HL-60/S4 treated with retinoic acid at 250 ng/mL for 4 days and 3 days (cell line): ENCODE measurements around the gene SSC5D.

Experiments
- in situ Hi-C: fragments of 300-500 bp; cut with MboI; formaldehyde crosslinking; loops from 2 replicates; pipeline ENCODE4 v1.7.0; 2022; ENCODE audit warnings: low sequenced_read_pairs

Gene SSC5D

GRCh38 chr19:55472463-55472862 lies 15.8 kb upstream of the SSC5D start:
- in situ Hi-C loops, result no loop called here

- in situ Hi-C loops, result no loop called here
These were observed 14.8 kb upstream of the SSC5D start for GRCh38 chr19:55473225-55474012.

DNA sequence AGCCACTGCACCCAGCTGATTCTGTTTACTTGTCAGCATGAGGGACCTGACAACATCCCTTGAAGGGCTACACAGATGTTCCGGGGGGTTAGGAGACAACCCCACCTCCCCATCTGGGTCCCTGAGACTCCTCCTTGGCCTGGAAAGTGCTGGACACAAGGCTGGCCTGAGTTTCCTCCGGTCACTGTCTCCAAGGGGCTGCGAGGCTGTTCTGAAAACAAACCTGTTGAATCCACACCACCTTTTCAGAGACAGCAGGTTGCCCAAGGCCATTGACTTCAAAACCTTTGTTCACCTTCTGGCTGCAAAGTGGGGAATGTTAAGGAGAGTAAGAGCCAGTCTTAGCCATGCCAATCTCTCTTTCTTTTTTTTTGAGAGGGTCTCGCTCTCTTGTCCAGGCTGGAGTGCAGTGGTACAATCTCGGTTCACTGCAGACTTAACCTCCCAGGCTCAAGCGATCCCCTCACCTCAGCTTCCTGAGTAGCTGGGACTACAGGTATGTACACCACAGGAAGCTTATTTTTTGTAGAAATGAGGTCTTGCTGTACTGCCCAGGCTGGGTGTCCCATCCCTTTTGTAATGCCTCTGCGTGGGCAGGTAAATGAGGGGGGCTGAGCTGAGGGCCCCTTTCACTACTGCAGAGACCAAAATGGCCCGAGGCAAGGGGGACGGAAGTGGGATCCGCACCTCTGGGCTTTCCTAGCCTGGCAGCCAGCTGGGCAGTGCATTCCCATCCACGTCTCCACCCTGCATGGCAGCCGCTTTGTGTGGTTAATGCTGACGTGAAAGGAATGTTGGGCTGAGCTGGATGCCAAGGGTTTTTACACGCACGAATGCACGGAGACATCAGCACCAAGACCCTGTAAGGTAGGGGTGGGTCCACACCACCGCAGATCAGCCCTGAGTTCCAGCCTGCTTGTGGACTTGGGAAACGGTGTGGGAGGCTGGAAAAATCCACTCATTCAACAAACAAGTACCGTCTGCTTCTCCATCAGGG lies 13.7 kb upstream of the SSC5D start:
- in situ Hi-C loops, result no loop called here

- in situ Hi-C loops, result no loop called here
These were observed 12.0 kb upstream of the SSC5D start, which contains the start of gene ZNF628 for GRCh38 chr19:55476100-55476775. Gene ZNF628, plus strand, starts transcription at chr19:55476617. Its CDS starts 3,294 bp downstream, at chr19:55479911.

DNA sequence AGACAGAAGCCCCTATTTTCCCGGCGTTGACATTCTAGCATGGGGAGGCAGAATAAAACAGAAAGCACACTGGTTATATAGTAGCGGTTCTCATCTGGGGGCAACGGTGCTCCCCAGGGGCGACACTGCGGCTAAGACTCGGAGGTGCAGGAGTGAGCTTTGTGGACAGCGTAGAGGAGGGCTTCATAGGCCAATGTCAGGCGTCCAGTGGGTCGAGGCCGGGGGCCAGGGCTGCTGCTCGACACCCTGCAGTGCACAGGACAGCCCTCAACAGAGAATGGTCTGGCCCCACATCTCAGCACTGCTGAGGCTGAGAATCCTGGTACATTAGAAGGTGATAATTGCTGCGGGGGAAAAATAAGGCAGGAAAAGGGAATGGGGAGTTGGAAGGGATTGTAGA lies 10.3 kb upstream of the SSC5D start:
- in situ Hi-C loops, result no loop called here

DNA sequence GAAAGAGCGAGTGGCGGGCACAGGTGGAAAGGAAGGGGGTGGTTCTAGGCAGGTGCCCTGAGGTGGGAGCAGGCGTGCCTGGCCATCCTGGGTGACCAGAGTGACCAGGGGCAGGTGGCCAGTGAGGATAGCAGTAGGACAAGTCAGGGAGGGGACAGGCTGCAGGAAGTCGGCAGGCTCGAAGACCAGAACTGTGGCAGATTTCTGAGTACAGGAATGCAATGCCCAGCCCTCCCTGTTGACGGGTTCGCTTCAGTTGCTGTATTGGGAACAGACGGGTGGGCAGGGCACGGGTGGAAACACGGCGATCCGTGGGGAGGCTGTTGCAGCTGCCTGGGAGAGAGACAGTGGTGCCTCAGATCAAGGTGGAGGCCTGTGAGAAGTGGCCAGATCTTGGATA lies 9.9 kb upstream of the SSC5D start:
- in situ Hi-C loops, result no loop called here

DNA sequence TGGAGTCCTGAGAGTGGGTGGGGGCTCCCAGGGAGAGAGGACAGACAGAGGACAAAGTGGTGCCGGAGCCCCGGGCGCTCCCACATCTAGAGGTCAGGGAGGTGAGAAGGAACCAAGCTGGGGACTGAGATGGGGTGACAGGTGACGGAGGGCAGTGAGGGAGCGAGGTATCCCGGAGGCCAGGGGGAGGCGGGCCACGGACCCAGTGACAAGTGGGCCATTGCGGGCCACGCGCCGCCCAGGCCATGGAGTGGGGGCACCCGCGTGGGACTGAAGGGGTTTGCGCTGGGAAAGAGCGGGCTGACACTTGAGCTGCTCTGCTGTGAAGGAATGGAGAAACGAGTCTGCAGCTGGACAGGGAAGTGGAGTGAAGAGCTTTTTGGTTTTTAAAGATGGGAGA lies 9.2 kb upstream of the SSC5D start:
- in situ Hi-C loops, result no loop called here

DNA sequence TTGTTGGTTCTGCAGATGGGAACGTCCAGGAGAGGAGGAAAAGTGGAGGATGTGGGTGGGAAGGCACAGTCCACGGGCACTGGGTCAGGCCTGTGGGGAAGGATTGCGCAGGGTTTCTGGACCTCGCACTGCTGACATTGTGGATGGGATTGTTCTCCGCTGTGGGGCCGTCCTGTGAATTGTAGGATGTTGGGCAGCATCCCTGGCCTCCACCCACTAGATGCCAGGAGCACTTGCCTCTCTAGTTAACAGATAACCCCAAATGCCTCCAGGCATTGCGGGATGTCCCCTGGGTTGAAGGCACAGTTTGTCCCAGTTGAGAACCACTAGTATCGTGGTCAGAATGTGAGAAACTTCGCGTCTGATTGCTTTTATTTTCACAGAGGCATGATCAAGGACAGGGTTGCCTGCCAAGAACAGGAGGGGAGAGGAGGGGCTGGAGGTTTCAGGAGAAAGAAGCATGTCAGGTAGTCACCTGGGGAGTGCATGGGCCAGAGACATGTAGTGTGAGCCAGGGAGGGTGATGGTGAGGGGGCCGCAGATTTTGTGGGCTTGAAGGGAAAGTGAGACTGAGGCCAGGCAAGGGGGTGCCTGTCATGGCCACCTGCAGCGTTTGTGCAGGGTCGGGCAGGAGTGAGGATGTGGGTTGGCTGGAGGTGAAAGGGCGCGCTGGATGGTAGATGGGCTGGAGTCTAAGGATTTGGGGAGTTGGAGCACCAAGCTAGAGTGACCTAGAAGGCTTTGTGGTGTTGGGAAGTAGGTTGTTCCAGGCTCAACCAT lies 8.6 kb upstream of the SSC5D start:
- in situ Hi-C loops, result no loop called here

- in situ Hi-C loops, result no loop called here
These were observed 7.0 kb upstream of the SSC5D start for GRCh38 chr19:55481148-55481793.

- in situ Hi-C loops, result no loop called here
These were observed 6.5 kb upstream of the SSC5D start for GRCh38 chr19:55481794-55482155.

- in situ Hi-C loops, result no loop called here
These were observed 5.9 kb upstream of the SSC5D start for GRCh38 chr19:55482156-55482961.

- in situ Hi-C loops, result no loop called here
These were observed 5.1 kb upstream of the SSC5D start for GRCh38 chr19:55482967-55483705.

GRCh38 chr19:55483706-55484592 lies 4.3 kb upstream of the SSC5D start:
- in situ Hi-C loops, result no loop called here

GRCh38 chr19:55484593-55485438 lies 3.4 kb upstream of the SSC5D start, which contains the start of gene NAT14:
Gene NAT14, plus strand, starts transcription at chr19:55485188. Its CDS starts 521 bp downstream, at chr19:55485709.
- in situ Hi-C loops, result no loop called here

- in situ Hi-C loops, result no loop called here
These were observed 2.7 kb upstream of the SSC5D start for GRCh38 chr19:55485439-55486011.
